Measurements from ENCODE around the gene TRPM2.

The TRPM2 gene

DNA sequence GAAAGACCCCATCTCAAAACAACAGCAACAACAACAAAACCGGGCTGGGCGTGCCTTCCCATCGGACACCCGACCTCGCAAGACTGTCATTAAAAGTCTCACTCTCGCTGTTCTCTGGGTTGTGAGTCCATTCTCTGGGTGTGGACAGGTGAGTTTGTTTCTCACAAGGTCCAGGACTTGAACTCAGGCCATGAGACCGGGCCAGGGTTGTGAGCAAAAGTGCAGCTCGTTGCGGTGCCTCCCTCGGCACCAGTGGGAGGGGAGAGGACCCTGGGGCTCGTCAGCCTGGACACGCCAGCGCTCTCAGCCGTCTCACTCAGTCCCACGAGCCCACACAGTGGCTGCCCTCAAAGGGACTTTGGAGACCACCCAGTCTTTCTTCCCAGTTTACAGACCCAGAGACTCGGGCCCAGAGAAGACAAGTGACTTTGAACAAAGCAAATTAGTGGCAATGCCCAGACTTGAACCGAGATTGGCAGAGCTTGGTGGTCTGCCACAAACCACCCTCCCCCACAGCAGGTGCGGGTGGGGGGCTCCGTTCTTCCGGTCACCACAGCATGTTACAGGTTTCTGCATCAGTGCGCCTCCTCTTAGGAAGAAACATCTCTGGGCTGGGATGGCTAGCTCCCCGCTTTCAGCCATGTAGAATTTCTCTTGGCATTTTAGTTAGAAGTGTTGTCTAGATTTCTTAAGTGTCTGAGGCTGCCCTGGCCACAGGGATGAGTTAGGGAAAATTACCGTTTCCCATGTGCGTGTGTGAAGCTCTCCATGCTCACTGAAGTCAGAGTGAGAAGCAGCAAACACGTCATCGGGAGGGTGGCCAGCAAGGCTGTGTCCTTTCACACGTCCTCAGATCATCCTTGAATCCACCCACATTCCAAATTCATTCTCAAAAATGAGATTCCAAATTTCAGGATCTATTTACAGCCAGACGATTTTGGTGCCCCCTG is 130.1 kb downstream of the TRPM2 start:
- no peak for TF ChIP-seq JUND (IDR thresholded peaks at IDR 0.05; ENCODE audit: low read depth)
- in situ Hi-C loops (cut with HindIII; ENCODE audit: low pct_unique_long_range_greater_than_20kb, low sequenced_read_pairs): no loop called here
- DNase-seq (ENCODE audit: low read depth in 1 of 2, low spot score in 1 of 2): no peak

DNA sequence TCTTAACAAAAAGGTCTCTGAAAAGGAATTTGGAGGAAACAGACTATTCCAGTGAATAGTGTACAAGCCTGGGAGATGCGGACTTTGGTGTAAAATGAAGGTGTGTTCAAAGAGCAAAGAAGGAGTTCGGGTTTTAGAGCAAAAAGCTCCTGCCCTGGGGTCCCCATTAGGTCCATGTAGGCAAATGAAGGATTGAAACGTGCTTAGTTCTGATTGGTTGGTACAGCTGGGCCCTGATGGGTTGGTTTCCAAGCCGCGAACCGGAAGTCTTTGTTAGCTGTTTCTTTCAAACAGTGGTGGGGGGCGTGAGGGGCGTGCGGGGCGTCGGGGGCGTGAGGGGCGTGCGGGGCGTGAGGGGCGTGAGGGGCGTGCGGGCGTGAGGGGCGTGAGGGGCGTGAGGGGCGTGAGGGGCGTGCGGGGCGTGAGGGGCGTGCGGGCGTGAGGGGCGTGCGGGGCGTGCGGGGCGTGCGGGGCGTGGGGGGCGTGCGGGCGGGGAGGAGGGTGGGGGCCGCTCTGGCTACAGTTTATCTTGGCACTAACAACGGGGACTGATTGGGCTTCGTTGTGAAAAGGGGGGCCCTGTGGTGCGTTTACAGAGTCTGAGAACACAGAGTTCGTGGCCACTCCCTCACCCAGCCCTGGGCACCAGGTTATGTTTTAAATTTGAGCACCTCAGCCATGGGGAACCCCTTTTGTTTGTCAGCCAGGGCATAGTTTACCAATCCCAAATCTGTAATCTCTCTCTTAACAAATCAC is 131.3 kb downstream of the TRPM2 start:
- in situ Hi-C loops (cut with HindIII; ENCODE audit: low pct_unique_long_range_greater_than_20kb, low sequenced_read_pairs): no loop called here
- no peak for DNase-seq (ENCODE audit: low read depth in 1 of 2, low spot score in 1 of 2)
- TF ChIP-seq JUND (IDR thresholded peaks at IDR 0.05; ENCODE audit: low read depth): no peak

- DNase-seq (ENCODE audit: low read depth in 1 of 2, low spot score in 1 of 2): peak in 1 of 2 experiments; percentile 50
- in situ Hi-C loops (cut with HindIII; ENCODE audit: low pct_unique_long_range_greater_than_20kb, low sequenced_read_pairs): no loop called here
Measured at GRCh38 chr21:44485254-44485793, 131.9 kb downstream of the TRPM2 start.

GRCh38 chr21:44485796-44486195 is 132.4 kb downstream of the TRPM2 start:
- DNase-seq (ENCODE audit: low read depth in 1 of 2, low spot score in 1 of 2): no peak
- in situ Hi-C loops (cut with HindIII; ENCODE audit: low pct_unique_long_range_greater_than_20kb, low sequenced_read_pairs): no loop called here
- TF ChIP-seq JUND (IDR thresholded peaks at IDR 0.05; ENCODE audit: low read depth): no peak

More at GRCh38 chr21:44485254-44485793, 131.9 kb downstream of the TRPM2 start:
- TF ChIP-seq JUND (IDR thresholded peaks at IDR 0.05; ENCODE audit: low read depth): no peak

DNA sequence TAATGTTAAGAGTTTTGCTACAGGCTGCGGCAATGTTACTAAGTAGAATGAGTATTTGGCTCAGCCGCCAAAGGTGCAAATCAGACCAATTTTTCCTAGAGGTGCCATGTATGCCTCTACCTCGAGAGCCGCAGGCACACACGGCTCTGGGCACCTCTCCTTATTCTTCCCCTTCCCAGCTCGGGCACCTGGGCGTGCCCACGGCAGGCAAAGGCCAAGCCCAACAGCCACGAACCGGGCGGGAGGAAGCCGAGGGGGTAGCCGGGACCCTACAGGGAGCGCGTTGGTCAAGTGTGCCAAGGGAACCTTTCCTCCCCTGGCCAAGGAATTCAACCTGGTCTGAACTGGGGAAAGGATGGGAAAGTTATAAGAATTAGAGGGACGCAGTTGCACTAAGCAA is 132.9 kb downstream of the TRPM2 start:
- DNase-seq (ENCODE audit: low read depth in 1 of 2, low spot score in 1 of 2): no peak
- no peak for TF ChIP-seq JUND (IDR thresholded peaks at IDR 0.05; ENCODE audit: low read depth)
- in situ Hi-C loops (cut with HindIII; ENCODE audit: low pct_unique_long_range_greater_than_20kb, low sequenced_read_pairs): no loop called here

GRCh38 chr21:44487831-44488230 is 134.4 kb downstream of the TRPM2 start:
- in situ Hi-C loops (cut with HindIII; ENCODE audit: low pct_unique_long_range_greater_than_20kb, low sequenced_read_pairs): no loop called here
- DNase-seq (ENCODE audit: low read depth in 1 of 2, low spot score in 1 of 2): no peak
- no peak for TF ChIP-seq JUND (IDR thresholded peaks at IDR 0.05; ENCODE audit: low read depth)

DNA sequence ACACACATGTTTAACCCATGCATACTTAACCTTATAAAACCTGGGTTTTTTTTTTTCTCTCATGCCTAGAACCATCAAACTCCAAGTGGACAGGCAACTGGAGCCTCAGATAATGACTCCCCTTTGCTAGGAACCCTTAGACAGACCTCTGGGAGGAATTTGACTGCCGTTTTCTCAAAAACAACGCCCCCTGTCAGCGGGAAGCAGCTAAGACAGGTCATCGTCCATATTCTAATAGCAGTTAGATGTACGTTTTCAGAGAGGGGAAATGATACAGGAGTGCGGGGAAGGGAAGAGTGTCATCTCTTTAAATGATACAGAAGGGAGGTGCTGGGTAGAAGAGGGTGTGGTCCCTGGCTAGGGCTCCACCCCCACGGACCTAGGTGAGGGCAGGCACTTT is 136.5 kb downstream of the TRPM2 start:
- in situ Hi-C loops (cut with HindIII; ENCODE audit: low pct_unique_long_range_greater_than_20kb, low sequenced_read_pairs): no loop called here
- DNase-seq (ENCODE audit: low read depth in 1 of 2, low spot score in 1 of 2): no peak
- no peak for TF ChIP-seq JUND (IDR thresholded peaks at IDR 0.05; ENCODE audit: low read depth)

- in situ Hi-C loops (cut with HindIII; ENCODE audit: low pct_unique_long_range_greater_than_20kb, low sequenced_read_pairs): no loop called here
- no peak for DNase-seq (ENCODE audit: low read depth in 1 of 2, low spot score in 1 of 2)
- no peak for TF ChIP-seq JUND (IDR thresholded peaks at IDR 0.05; ENCODE audit: low read depth)
Measured at GRCh38 chr21:44490405-44490804, 137.0 kb downstream of the TRPM2 start.

- in situ Hi-C loops (cut with HindIII; ENCODE audit: low pct_unique_long_range_greater_than_20kb, low sequenced_read_pairs): no loop called here
- no peak for TF ChIP-seq JUND (IDR thresholded peaks at IDR 0.05; ENCODE audit: low read depth)
- DNase-seq (ENCODE audit: low read depth in 1 of 2, low spot score in 1 of 2): no peak
Measured at GRCh38 chr21:44490816-44491215, 137.4 kb downstream of the TRPM2 start.
